Measurements from ENCODE around the gene RAB1A. TPM values are rescaled to one million over a fixed set of nuclear protein-coding genes. Genes with fewer than 3 reads are reported as not detected.

The RAB1A gene
- total and polyA plus RNA-seq, 2 of the 13 experiments (the other 11 are each of a cell fraction or from before 2014, with no cell fraction given) = 206 to 226 TPM

GRCh38 chr2:65177751-65178442, 48.0 kb upstream of the RAB1A start:
- intact Hi-C loops (cut with micrococcal nuclease; ENCODE audit: unreplicated experiment) (no loop called here), in situ Hi-C loops (cut with HindIII; ENCODE audit: extremely low pct_ligation_motif_present, low pct_unique_long_range_greater_than_20kb) (loop anchor here (25.0 kb wide), 1 partner anchor 266 kb away; no protein-coding TSS in a partner anchor)
- TF ChIP-seq ZNF782 (CRISPR knock-in tag; IDR thresholded peaks at IDR 0.05; ENCODE audit: borderline replicate concordance) = no peak
- peak; percentile 36; the same call in 1 of the 2 replicates for TF ChIP-seq ZNF30 (CRISPR knock-in tag; IDR thresholded peaks at IDR 0.05)
- TF ChIP-seq, protein P1, sequence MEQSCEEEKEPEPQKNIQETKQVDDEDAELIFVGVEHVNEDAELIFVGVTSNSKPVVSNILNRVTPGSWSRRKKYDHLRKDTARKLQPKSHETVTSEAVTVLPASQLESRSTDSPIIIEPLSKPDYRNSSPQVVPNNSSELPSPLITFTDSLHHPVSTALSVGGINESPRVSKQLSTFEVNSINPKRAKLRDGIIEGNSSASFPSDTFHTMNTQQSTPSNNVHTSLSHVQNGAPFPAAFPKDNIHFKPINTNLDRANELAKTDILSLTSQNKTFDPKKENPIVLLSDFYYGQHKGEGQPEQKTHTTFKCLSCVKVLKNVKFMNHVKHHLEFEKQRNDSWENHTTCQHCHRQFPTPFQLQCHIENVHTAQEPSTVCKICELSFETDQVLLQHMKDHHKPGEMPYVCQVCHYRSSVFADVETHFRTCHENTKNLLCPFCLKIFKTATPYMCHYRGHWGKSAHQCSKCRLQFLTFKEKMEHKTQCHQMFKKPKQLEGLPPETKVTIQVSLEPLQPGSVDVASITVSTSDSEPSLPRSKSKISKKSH (CRISPR knock-in tag; IDR thresholded peaks at IDR 0.05; ENCODE audit: borderline replicate concordance) = 0 out of 2 replicates have a peak, but pooled peaks have one; percentile 4
- no peak for TF ChIP-seq HNF4G (IDR thresholded peaks at IDR 0.05; ENCODE audit: borderline replicate concordance, low read depth, low read length)
- no peak for TF ChIP-seq HNF4G (CRISPR knock-in tag; IDR thresholded peaks at IDR 0.05; ENCODE audit: borderline replicate concordance, low read depth)
- H3K27me3 ChIP-seq (ENCODE audit: control insufficient read depth in 1 of 2, insufficient read depth in 2 of 2, low read length in 2 of 2) = peaks cover 3 to 9% of the 10 kb centered on the region in 2 experiments; a peak in 3 of 5 replicates
- H3K4me2 ChIP-seq (ENCODE audit: low read depth, low read length) = no peak overlapping the region; the same call in 1 of the 2 replicates
- H3K4me3 ChIP-seq (replicated peaks in 1 of 3; ENCODE audit: insufficient read depth in 1 of 3, low read depth in 2 of 3, low read length in 3 of 3) = no peak overlapping the region
- no peak overlapping the region for H2AFZ ChIP-seq (ENCODE audit: low read length)
- no peaks in the 10 kb centered on the region for H3K9me3 ChIP-seq (ENCODE audit: low read length)
- BruUV-seq (replicated peaks) = no TSS peak
- WGBS (ENCODE audit: low lambda C conversion rate) = 29% methylated on average over 8 of the region's 8 CpGs
- H3K27ac ChIP-seq (ENCODE audit: extremely low read length, insufficient read depth, low read length) = no peak overlapping the region
- no peaks in the 10 kb centered on the region for H4K20me1 ChIP-seq (ENCODE audit: insufficient read depth, low read length)
- POLR2A ChIA-PET = interaction anchor here (2.0 kb wide), 1 partner anchor 50 kb away, joined by 6 read pairs; the partner anchor contains the start of gene ACTR2
- no peak overlapping the region for H3K9ac ChIP-seq (ENCODE audit: insufficient read depth, low read depth, low read length)
- no peaks in the 10 kb centered on the region for H3K36me3 ChIP-seq (replicated peaks in 1 of 2; ENCODE audit: control insufficient read depth in 1 of 2, insufficient read depth in 2 of 2, low read length in 2 of 2)
- no peaks in the 10 kb centered on the region for H3K79me2 ChIP-seq (ENCODE audit: insufficient read depth, low read length)
- FAIRE-seq (no peak), DNase-seq (ENCODE audit: low spot score) (no peak), ATAC-seq (peak; percentile 20)
- H3K4me1 ChIP-seq (ENCODE audit: insufficient read depth, low read length) = peaks cover 50% of the 10 kb centered on the region
- CTCF ChIA-PET (ENCODE audit: low intra/inter-chr PET ratio, low total read pairs) = no interaction called here
